ENCODE results near the gene PSKH1.

- TF ChIP-seq CTCF (IDR thresholded peaks at IDR 0.05) (no peak), POLR2A (IDR thresholded peaks at IDR 0.05) (no peak)
Measured at GRCh38 chr16:67843343-67843765, 49.7 kb upstream of the PSKH1 start.

Measured in Peyer's patch (tissue), 4 donors.